ENCODE results near the gene ELOVL3.
"Not testable (repeated sequence)": the region's sequence is repeated elsewhere in the genome, so short reads cannot be mapped to it uniquely, and the experiment has no call there.

ELOVL3 gene, protein sequence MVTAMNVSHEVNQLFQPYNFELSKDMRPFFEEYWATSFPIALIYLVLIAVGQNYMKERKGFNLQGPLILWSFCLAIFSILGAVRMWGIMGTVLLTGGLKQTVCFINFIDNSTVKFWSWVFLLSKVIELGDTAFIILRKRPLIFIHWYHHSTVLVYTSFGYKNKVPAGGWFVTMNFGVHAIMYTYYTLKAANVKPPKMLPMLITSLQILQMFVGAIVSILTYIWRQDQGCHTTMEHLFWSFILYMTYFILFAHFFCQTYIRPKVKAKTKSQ

DNA sequence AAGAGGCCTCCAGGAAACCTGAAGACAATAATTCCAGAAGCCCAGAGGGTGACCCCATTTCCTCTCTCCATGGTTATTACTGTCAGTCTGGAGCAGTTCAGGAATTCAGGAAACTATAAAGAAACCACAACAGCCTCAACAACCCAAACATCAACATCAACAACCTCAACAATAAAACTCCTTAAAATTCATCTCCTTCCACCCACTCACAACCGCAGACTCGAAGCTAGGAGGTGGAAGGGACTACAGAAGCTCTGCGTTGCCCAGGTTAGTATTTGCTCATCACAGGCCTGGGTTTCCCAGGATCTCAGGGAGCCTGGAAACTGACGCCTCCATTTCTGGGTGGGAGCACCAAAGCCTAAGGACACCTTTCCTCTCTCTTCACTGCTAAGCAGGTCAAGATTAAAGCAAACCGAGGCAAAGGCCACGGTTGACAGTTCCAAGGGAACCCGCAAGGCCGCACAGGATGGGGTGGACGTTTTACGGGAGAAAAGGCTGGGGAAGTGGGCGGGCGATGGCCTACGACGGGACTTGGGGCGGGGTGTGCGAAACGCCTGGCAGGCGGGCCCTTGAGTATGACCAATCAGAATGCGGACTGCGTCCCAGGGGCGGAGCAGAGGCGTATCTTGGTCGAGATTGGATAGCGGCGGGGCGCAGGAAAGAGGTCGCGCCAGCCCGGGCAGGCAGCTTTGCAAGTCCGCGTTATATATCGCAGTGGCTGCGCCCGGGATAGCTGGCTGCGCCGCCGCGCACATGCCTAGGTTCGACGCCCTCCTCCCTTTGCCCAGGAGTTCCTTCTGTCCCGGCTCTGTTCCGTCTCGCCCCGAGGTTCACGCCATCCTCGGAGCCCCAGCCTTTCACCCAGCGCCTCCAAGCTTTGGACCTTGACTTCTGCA is at the start of gene ELOVL3:
TSS of gene ELOVL3 (plus strand) at position 654 of the 896 bp plus-strand sequence. CDS start 250 bp downstream, outside the sequence.
- Histone ChIP-seq H3K4me3 (ENCODE audit: low read depth, low read length) (peak within 1 kb of the TSS; percentile 38), H3K36me3 (ENCODE audit: control insufficient read depth, insufficient read depth, low read length) (no peaks in the 10 kb centered on the region), H3K4me1 (ENCODE audit: control insufficient read depth, insufficient read depth, low read length) (no peaks in the 10 kb centered on the region), H3K27me3 (ENCODE audit: control insufficient read depth, insufficient read depth, low read length) (peaks cover 65% of the 10 kb centered on the region), H3K9me3 (ENCODE audit: control insufficient read depth, insufficient read depth, low read length) (no peaks in the 10 kb centered on the region), H3K9ac (ENCODE audit: low read depth, low read length) (no peak within 1 kb of the TSS)

- no peak overlapping the region for H3K9ac ChIP-seq (ENCODE audit: low read depth, low read length)
- no peak overlapping the region for H3K4me3 ChIP-seq (ENCODE audit: low read depth, low read length)
- peaks cover 4% of the 10 kb centered on the region for H3K9me3 ChIP-seq (ENCODE audit: control insufficient read depth, insufficient read depth, low read length)
- H3K4me1 ChIP-seq (ENCODE audit: control insufficient read depth, insufficient read depth, low read length): no peaks in the 10 kb centered on the region
- H3K36me3 ChIP-seq (ENCODE audit: control insufficient read depth, insufficient read depth, low read length): no peaks in the 10 kb centered on the region
- H3K27me3 ChIP-seq (ENCODE audit: control insufficient read depth, insufficient read depth, low read length): no peaks in the 10 kb centered on the region
Observed at GRCh38 chr10:102184606-102185005, 41.5 kb upstream of the ELOVL3 start.

DNA sequence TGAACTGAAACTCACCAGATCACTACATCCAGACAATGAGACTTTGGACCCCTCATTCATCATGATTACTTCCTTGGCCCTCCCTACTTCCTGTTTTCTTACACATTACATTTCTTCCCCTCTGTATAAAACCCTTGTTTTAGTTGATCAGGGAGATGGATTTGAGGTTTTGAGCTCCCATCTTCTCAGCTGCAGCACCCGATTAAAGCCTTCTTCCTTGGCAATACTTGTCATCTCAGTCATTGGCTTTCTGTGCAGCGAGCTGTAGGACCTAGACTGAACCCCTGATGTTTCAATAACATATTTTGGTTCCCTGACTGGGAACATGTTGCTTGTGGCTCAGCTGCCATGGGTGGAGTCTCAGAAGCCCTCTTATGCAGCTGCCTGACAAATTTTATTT is 40.8 kb upstream of the ELOVL3 start:
- Histone ChIP-seq H3K9ac (ENCODE audit: low read depth, low read length) (no peak overlapping the region), H3K4me3 (ENCODE audit: low read depth, low read length) (no peak overlapping the region), H3K36me3 (ENCODE audit: control insufficient read depth, insufficient read depth, low read length) (no peaks in the 10 kb centered on the region), H3K27me3 (ENCODE audit: control insufficient read depth, insufficient read depth, low read length) (no peaks in the 10 kb centered on the region), H3K4me1 (ENCODE audit: control insufficient read depth, insufficient read depth, low read length) (no peaks in the 10 kb centered on the region), H3K9me3 (ENCODE audit: control insufficient read depth, insufficient read depth, low read length) (peaks cover 4% of the 10 kb centered on the region)

GRCh38 chr10:102185811-102186527 is 40.1 kb upstream of the ELOVL3 start:
- Histone ChIP-seq H3K4me3 (ENCODE audit: low read depth, low read length) (no peak overlapping the region), H3K9me3 (ENCODE audit: control insufficient read depth, insufficient read depth, low read length) (peaks cover 4% of the 10 kb centered on the region), H3K9ac (ENCODE audit: low read depth, low read length) (no peak overlapping the region), H3K36me3 (ENCODE audit: control insufficient read depth, insufficient read depth, low read length) (no peaks in the 10 kb centered on the region), H3K27me3 (ENCODE audit: control insufficient read depth, insufficient read depth, low read length) (no peaks in the 10 kb centered on the region), H3K4me1 (ENCODE audit: control insufficient read depth, insufficient read depth, low read length) (no peaks in the 10 kb centered on the region)

DNA sequence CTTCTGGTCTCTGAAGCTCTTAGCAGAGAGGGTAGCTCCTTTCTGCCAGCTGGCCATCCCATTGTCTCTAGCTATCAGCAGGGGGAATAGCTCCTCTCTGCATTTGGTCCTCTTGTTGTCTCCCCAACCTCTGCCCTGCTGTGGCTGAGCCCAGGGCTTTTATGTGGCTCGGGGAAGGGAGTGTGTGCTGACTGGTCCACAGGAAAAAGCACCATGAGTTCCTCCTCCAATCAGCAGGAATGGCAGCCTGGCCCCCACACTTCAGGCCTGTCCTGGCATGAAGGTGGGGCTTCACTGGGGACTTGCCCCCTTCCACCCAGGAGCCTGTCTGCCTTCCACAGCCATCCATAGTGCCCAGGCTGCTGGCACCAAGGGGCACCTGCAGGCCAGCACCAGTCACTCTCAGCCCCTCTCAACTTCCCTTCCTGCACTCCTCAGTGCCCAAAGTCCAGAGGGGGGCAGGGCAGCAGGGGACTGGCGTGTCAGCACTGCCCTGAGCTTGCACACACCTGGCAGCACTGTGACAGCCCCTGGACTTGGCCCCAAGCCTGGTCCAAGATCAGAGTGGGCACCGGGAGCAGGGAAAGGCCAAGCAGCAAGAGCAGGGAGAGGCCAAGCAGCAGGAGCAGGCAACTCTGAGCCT is 37.7 kb upstream of the ELOVL3 start:
- peaks cover 11% of the 10 kb centered on the region for H3K9me3 ChIP-seq (ENCODE audit: control insufficient read depth, insufficient read depth, low read length)
- H3K36me3 ChIP-seq (ENCODE audit: control insufficient read depth, insufficient read depth, low read length): no peaks in the 10 kb centered on the region
- no peak overlapping the region for H3K9ac ChIP-seq (ENCODE audit: low read depth, low read length)
- no peaks in the 10 kb centered on the region for H3K27me3 ChIP-seq (ENCODE audit: control insufficient read depth, insufficient read depth, low read length)
- no peaks in the 10 kb centered on the region for H3K4me1 ChIP-seq (ENCODE audit: control insufficient read depth, insufficient read depth, low read length)
- H3K4me3 ChIP-seq (ENCODE audit: low read depth, low read length): no peak overlapping the region

DNA sequence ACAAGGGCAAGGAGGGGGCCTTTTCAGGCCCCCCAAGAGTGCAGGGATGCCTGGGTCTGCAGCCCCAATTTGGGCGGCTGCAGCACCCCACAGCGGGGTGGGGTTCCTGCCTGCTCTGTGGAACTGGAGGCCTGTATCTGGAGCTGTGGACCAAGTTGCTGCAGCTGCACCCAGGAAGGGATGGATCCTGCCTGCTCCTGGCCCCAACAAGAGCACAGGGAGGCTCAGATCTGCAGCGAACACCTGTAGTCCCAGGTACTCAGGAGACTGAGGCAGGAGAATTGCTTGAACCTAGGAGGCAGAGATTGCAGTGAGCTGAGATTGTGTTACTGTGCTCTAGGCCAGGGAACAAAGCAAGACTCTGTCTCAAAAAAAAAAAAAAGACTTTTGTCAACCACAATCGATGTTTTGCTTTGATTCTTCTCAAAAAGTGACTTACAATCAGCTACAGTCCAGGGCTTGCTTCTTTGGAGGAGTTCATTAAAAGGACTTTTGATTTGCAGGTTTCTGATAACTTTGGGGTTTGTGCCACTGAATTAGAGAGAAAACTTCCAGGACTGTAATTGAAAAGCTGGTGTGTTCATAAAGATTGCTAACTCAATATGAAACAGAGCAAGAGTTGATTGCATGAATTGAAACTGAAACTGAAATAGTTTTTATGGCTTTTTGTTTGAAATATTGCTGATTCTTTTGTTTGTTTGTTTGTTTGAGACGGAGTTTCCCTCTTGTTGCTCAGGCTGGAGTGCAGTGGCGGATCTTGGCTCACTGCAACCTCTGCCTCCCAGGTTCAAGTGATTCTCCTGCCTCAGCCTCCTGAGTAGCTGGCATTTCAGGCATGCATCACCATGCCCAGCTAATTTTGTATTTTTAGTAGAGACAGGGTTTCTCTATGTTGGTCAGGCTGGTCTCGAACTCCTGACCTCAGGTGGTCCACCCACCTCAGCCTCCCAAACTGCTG is 36.9 kb upstream of the ELOVL3 start:
- peaks cover 11% of the 10 kb centered on the region for H3K9me3 ChIP-seq (ENCODE audit: control insufficient read depth, insufficient read depth, low read length)
- H3K4me3 ChIP-seq (ENCODE audit: low read depth, low read length): not testable (repeated sequence)

DNA sequence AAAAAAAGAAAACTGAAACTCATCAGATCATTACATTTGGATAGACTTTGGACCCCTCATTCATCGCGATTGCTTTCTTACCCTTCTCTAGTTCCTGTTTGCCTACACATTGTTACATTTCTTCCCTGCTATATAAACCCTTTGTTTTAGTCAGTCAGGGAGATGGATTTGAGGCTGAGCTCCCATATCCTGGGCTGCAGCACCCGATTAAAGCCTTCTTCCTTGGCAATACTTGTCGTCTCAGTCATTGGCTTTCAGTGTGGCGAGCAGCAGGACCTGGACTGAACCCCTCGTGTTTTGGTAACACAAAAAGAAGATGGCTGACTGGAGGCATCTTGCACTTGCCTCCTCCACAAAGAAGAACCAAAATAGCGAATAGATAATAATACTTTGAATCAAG is 34.1 kb upstream of the ELOVL3 start:
- Histone ChIP-seq H3K4me1 (ENCODE audit: control insufficient read depth, insufficient read depth, low read length) (no peaks in the 10 kb centered on the region), H3K36me3 (ENCODE audit: control insufficient read depth, insufficient read depth, low read length) (no peaks in the 10 kb centered on the region), H3K9me3 (ENCODE audit: control insufficient read depth, insufficient read depth, low read length) (peaks cover 7% of the 10 kb centered on the region), H3K9ac (ENCODE audit: low read depth, low read length) (no peak overlapping the region), H3K4me3 (ENCODE audit: low read depth, low read length) (no peak overlapping the region), H3K27me3 (ENCODE audit: control insufficient read depth, insufficient read depth, low read length) (no peaks in the 10 kb centered on the region)

More for the DNA sequence above, 36.9 kb upstream of the ELOVL3 start:
- not testable (repeated sequence) for H3K36me3 ChIP-seq (ENCODE audit: control insufficient read depth, insufficient read depth, low read length); H3K27me3 ChIP-seq (ENCODE audit: control insufficient read depth, insufficient read depth, low read length); H3K4me1 ChIP-seq (ENCODE audit: control insufficient read depth, insufficient read depth, low read length); H3K9ac ChIP-seq (ENCODE audit: low read depth, low read length)

GRCh38 chr10:102195296-102195870 is 30.7 kb upstream of the ELOVL3 start:
- Histone ChIP-seq H3K9ac (ENCODE audit: low read depth, low read length) (no peak overlapping the region), H3K4me3 (ENCODE audit: low read depth, low read length) (no peak overlapping the region), H3K4me1 (ENCODE audit: control insufficient read depth, insufficient read depth, low read length) (no peaks in the 10 kb centered on the region), H3K27me3 (ENCODE audit: control insufficient read depth, insufficient read depth, low read length) (no peaks in the 10 kb centered on the region), H3K9me3 (ENCODE audit: control insufficient read depth, insufficient read depth, low read length) (peaks cover 7% of the 10 kb centered on the region), H3K36me3 (ENCODE audit: control insufficient read depth, insufficient read depth, low read length) (no peaks in the 10 kb centered on the region)

DNA sequence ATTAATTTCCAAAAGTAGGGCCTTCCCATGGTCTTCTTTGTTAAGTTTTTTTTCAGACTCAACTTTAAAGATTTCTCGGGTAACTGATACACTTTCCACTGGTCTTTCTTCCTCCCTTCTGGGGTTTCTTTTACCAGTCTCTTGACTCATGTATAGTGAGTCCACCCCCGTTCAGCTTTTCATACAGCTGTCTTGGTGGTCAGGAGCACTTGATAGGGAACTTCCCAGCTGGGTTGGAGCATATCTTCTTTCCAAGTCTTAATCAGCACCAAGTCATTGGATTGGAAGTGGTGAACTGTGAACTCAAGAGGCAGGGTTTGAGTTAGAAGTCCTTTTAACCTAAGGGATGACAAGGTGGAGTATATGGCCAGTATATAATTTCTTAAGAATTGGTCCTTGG is 29.2 kb upstream of the ELOVL3 start:
- H3K27me3 ChIP-seq (ENCODE audit: control insufficient read depth, insufficient read depth, low read length): no peaks in the 10 kb centered on the region
- H3K9ac ChIP-seq (ENCODE audit: low read depth, low read length): no peak overlapping the region
- no peaks in the 10 kb centered on the region for H3K4me1 ChIP-seq (ENCODE audit: control insufficient read depth, insufficient read depth, low read length)
- H3K36me3 ChIP-seq (ENCODE audit: control insufficient read depth, insufficient read depth, low read length): no peaks in the 10 kb centered on the region
- H3K4me3 ChIP-seq (ENCODE audit: low read depth, low read length): no peak overlapping the region
- peaks cover under 1% of the 10 kb centered on the region for H3K9me3 ChIP-seq (ENCODE audit: control insufficient read depth, insufficient read depth, low read length)

DNA sequence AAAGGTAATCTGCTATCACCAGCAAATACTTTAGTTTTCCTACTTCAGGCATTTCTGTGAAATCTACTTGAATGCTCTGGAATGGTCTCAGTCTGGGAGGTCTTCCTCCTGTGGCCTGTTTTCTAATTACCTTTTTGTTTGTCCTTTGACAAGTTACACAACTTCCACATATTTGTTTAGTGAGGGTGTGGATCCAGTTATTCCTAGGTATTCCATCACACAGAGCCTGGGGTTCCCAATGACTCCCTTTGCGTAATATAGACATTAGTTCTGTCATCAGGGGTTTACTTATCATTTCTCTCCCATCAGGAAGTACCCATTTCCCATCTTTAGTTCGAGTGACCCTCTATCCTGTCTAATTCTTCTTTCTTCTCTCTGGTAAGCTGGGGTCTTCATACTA is 28.1 kb upstream of the ELOVL3 start:
- no peak overlapping the region for H3K9ac ChIP-seq (ENCODE audit: low read depth, low read length)
- no peak overlapping the region for H3K4me3 ChIP-seq (ENCODE audit: low read depth, low read length)
- H3K9me3 ChIP-seq (ENCODE audit: control insufficient read depth, insufficient read depth, low read length): no peaks in the 10 kb centered on the region
- H3K4me1 ChIP-seq (ENCODE audit: control insufficient read depth, insufficient read depth, low read length): no peaks in the 10 kb centered on the region
- H3K27me3 ChIP-seq (ENCODE audit: control insufficient read depth, insufficient read depth, low read length): no peaks in the 10 kb centered on the region
- H3K36me3 ChIP-seq (ENCODE audit: control insufficient read depth, insufficient read depth, low read length): no peaks in the 10 kb centered on the region

Data from iPS-15b (cell line).